ENCODE measurements around the gene ZNF600. TPM values are rescaled to one million over a fixed set of nuclear protein-coding genes. Genes with fewer than 3 reads are reported as not detected.

The ZNF600 gene
- total and polyA plus RNA-seq, 9 of the 15 experiments (the other 6 are each of a cell fraction or from before 2014, with no cell fraction given) = 5.7 to 21.5 (median 17.6) TPM

DNA sequence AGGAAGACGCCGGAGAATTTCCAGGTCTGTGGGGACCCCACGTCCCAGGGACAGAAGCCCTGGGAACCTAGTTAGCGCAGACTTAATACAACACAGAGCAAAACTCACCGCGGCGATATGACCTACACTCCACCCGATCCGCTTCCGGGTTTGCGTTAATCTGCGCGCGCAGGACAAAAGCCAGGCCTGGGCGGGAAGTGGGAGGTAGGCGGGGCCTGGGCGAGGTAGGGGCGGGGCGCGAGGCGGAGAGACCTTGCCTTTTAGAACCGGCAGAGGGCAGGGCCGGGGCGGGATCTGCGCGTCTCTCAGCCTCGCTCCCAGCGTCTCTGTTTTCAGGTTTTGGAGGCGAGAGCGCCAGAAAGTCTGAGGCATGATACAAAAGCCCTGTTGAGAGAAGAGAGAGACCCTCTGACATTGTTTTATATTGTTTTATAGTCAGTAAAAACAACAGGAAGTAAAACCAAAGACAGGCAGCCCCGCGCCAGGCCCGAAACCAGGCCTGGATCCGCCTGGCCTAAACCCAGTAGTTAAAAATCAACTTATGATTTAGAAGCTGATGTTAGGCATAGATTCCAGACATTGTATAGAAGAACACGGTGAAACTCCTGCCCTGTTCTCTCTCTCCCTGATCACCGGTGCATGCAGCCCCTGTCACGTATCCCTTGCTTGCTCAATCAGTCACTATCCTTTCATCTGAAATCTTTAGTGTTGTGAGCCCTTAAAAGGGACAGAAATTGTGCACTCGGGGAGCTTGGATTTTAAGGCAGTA is 51.5 kb downstream of the ZNF600 start, which contains the start of gene ZNF611 (continued):
- TF ChIP-seq, protein P1, sequence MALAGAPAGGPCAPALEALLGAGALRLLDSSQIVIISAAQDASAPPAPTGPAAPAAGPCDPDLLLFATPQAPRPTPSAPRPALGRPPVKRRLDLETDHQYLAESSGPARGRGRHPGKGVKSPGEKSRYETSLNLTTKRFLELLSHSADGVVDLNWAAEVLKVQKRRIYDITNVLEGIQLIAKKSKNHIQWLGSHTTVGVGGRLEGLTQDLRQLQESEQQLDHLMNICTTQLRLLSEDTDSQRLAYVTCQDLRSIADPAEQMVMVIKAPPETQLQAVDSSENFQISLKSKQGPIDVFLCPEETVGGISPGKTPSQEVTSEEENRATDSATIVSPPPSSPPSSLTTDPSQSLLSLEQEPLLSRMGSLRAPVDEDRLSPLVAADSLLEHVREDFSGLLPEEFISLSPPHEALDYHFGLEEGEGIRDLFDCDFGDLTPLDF (CRISPR knock-in tag; IDR thresholded peaks at IDR 0.05) = peak; percentile 87; the same call in 1 of the 2 replicates
- TF ChIP-seq ESRRB (CRISPR knock-in tag; IDR thresholded peaks at IDR 0.05; ENCODE audit: borderline replicate concordance) (no peak), OTX1 (CRISPR knock-in tag; IDR thresholded peaks at IDR 0.05) (no peak), ZNF584 (CRISPR knock-in tag; IDR thresholded peaks at IDR 0.05; ENCODE audit: low read depth) (no peak), ZFPM2 (CRISPR knock-in tag; IDR thresholded peaks at IDR 0.05) (no peak), FOXP1 (CRISPR knock-in tag; IDR thresholded peaks at IDR 0.05) (no peak), PTBP1 (IDR thresholded peaks at IDR 0.05; ENCODE audit: low read depth, low read length) (no peak), CREM (IDR thresholded peaks at IDR 0.05; ENCODE audit: low read depth) (peak; percentile 56), ZC3H8 (IDR thresholded peaks at IDR 0.05) (no peak)
- TF ChIP-seq, protein P2, sequence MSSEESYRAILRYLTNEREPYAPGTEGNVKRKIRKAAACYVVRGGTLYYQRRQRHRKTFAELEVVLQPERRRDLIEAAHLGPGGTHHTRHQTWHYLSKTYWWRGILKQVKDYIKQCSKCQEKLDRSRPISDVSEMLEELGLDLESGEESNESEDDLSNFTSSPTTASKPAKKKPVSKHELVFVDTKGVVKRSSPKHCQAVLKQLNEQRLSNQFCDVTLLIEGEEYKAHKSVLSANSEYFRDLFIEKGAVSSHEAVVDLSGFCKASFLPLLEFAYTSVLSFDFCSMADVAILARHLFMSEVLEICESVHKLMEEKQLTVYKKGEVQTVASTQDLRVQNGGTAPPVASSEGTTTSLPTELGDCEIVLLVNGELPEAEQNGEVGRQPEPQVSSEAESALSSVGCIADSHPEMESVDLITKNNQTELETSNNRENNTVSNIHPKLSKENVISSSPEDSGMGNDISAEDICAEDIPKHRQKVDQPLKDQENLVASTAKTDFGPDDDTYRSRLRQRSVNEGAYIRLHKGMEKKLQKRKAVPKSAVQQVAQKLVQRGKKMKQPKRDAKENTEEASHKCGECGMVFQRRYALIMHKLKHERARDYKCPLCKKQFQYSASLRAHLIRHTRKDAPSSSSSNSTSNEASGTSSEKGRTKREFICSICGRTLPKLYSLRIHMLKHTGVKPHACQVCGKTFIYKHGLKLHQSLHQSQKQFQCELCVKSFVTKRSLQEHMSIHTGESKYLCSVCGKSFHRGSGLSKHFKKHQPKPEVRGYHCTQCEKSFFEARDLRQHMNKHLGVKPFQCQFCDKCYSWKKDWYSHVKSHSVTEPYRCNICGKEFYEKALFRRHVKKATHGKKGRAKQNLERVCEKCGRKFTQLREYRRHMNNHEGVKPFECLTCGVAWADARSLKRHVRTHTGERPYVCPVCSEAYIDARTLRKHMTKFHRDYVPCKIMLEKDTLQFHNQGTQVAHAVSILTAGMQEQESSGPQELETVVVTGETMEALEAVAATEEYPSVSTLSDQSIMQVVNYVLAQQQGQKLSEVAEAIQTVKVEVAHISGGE (CRISPR knock-in tag; IDR thresholded peaks at IDR 0.05) = peak in 1 of 3 experiments; percentile 68; a peak in 2 of 6 replicates
- TF ChIP-seq, protein P3, sequence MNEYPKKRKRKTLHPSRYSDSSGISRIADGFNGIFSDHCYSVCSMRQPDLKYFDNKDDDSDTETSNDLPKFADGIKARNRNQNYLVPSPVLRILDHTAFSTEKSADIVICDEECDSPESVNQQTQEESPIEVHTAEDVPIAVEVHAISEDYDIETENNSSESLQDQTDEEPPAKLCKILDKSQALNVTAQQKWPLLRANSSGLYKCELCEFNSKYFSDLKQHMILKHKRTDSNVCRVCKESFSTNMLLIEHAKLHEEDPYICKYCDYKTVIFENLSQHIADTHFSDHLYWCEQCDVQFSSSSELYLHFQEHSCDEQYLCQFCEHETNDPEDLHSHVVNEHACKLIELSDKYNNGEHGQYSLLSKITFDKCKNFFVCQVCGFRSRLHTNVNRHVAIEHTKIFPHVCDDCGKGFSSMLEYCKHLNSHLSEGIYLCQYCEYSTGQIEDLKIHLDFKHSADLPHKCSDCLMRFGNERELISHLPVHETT (CRISPR knock-in tag; conservative IDR thresholded peaks at IDR 0.05 in 1 of 2, IDR thresholded peaks at IDR 0.05 in 1 of 2) = no peak
- TF ChIP-seq, protein P4, sequence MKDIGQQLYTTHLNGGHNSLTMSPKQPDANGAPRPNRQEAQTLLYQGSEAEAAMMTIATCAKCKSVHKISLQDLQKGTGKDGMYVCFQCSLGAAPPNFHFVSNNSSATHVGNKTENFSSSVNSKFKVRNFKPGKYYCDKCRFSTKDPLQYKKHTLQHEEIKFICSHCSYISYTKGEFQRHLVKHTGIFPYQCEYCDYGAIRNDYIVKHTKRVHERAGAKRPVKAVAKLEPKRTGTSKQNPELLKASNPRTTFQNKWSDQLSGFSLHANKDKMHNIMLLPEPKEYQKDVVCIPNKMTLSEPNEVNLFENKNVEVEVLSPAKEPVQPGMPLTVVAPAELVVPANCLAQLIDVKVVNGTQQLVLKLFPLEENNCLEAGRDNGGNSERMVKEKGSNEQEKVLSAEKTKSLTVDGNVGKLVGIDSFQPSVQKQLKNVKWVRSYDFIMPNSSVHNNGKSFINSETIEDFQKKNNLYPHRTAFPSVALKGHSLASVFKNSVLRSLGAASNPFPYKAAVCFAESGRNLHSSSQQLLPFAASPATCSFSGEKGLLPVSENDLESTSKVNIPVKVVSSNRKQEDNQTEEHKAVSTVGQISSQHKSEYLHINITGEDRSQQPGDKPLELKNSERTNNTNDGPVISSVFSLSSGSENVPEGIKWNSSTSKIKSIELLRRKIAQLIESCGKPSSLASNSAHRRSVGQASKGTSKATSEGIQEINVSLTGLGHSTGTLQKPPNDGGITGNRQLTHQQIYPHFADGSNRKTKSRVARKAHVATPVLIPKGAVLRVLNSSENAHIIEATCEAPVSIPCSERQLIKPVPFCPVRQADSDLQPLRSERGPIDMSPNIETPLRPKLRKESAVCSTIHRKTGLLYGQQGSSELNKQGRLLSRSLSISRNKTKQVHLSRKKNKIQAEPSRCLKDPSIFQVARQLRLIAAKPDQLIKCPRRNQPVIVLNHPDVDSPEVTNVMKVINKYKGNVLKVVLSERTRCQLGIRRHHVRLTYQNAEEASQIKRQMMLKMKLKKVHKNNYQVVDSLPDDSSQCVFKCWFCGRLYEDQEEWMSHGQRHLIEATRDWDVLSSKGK (CRISPR knock-in tag; IDR thresholded peaks at IDR 0.05) = no peak
- TF ChIP-seq, protein P5, sequence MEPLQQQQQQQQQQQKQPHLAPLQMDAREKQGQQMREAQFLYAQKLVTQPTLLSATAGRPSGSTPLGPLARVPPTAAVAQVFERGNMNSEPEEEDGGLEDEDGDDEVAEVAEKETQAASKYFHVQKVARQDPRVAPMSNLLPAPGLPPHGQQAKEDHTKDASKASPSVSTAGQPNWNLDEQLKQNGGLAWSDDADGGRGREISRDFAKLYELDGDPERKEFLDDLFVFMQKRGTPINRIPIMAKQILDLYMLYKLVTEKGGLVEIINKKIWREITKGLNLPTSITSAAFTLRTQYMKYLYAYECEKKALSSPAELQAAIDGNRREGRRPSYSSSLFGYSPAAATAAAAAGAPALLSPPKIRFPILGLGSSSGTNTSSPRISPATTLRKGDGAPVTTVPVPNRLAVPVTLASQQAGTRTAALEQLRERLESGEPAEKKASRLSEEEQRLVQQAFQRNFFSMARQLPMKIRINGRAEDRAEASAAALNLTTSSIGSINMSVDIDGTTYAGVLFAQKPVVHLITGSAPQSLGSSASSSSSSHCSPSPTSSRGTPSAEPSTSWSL (CRISPR knock-in tag; IDR thresholded peaks at IDR 0.05; ENCODE audit: borderline replicate concordance) = no peak
